ENCODE results near the gene UBQLN3.

The UBQLN3 gene

DNA sequence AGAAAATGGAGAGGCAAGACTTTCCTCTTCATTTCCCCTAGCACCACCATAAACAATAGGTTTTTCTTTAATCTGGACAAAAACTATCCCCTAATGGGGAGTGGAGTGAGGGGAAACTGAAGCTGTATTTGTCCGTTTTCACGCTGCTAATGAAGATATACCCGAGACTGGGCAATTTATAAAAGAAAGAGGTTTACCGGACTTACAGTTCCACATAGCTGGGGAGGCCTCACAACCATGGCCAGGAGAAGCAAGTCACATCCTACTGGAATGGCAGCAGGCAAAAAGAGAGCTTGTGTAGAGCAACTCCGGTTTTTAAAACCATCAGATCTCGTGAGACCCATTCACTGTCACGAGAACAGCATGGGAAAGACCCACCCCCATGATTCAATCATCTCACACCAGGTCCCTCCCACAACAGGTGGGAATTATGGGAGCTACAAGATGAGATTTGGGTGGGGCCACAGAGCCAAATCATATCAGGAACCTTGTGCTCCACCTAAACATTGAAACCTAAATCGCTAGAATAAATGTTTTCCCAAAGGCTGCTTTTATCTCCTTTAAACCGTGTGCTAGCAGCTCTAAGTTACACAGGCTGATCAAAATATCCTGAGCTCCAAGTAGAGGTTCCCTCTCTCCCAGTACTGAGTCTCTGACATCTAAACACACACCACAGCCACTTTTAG lies 4.3 kb downstream of the UBQLN3 start:
- no peak for DNase-seq (ENCODE audit: low spot score)

DNA sequence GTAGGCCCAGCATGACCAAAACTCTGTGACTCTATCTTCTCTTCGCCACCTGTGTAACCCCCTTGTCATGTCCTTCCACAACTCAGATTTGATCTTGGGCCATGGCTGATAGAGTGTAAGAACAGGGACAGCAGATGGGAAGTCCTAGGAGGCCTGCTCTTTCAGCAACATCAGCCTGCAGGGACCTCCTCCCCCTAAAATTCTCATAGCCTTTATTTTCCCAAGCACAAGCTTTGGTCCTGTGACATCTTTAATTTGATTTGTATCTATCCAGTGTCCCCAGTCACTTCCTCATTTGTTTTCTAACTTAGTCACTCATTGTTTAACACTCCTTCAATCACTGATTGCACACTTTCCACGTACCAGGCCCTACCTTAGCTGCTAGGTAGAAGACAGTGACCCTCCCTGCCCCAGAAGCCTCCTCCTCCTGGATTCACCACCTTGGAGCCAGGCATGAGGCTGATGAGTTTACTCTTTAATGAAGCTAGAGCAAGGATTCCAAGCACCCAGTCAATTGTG lies 5.3 kb downstream of the UBQLN3 start:
- no peak for DNase-seq (ENCODE audit: low spot score)

DNA sequence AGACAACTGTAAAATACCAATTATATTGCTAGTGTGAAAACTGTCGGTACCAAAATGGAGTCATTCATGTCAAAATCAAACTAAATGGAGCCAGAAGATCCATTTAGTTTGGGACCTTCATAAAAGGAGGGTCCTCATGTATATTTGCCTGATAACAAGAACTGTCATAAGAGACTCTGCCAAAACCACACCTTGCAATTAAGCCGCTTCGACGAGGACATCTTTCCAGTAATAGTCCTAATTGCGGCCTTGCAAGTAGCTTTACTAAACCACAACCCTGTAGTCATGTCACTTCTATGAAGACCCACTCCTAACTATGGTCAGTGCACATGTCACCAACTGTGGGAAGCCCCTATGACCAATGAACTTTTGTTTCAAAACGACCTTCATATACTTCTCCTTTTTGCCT lies 9.4 kb downstream of the UBQLN3 start:
- no peak for DNase-seq (ENCODE audit: low spot score)

DNA sequence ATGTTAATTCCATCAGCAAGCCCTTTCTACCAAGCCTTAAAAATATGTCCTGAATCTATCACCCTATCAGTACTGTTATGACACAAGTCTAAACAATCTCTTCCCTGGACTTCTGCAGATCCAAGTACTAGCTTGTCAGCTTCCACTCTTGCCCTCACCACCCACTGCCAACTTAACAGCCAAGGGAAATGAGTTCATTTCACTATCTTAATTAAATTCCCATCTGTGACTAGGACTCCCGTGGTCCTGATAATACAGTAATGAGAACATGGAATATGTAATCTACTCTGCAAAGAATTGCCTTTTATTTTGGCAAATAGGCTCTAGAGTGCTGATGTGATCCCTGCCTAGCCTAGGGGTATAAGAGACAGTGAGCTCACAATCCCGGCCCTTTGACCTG lies 10.1 kb downstream of the UBQLN3 start:
- no peak for DNase-seq (ENCODE audit: low spot score)

DNA sequence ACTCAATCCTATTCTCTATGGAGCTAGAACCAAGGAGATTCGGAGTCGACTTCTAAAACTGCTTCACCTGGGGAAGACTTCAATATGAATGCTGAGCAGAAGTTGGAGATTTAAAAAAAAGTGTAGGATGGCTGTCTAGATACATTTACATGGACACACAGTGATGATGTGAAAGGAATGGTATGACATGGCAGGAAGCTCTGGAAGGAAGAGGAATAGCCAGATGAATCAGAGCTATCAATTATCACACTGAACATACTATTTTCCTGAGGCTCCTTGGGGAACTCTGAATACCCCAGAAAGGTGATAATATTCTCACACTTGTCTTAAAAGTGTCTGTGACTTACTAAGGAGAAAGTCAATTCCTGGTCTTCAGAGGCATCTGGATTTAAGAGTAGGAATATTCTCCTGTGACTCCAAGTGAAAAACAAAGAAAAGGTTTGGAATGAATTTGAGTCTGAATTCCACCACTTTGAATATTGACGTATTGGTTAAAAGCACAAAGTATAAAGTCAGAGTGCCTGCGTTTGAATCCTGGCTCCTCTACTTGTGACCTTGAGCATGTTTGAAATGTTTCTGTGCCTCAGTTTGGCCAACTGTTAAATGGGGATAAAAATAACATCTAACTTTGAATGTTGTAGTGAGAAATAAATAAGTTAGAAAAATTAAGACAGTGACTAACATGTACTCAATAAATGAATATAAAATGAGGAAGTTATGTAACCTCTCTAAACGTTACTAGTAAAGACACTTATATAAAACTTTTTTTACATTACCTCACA lies 20.0 kb downstream of the UBQLN3 start:
- no peak for DNase-seq (ENCODE audit: low spot score)

DNA sequence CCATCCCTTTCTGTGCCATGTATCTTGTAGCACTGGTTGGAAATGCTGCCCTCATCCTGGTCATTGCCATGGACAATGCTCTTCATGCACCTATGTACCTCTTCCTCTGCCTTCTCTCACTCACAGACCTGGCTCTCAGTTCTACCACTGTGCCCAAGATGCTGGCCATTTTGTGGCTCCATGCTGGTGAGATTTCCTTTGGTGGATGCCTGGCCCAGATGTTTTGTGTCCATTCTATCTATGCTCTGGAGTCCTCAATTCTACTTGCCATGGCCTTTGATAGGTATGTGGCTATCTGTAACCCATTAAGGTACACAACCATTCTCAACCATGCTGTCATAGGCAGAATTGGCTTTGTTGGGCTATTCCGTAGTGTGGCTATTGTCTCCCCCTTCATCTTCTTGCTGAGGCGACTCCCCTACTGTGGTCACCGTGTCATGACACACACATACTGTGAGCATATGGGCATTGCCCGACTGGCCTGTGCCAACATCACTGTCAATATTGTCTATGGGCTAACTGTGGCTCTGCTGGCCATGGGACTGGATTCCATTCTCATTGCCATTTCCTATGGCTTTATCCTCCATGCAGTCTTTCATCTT lies 20.9 kb downstream of the UBQLN3 start:
- no peak for DNase-seq (ENCODE audit: low spot score)

DNA sequence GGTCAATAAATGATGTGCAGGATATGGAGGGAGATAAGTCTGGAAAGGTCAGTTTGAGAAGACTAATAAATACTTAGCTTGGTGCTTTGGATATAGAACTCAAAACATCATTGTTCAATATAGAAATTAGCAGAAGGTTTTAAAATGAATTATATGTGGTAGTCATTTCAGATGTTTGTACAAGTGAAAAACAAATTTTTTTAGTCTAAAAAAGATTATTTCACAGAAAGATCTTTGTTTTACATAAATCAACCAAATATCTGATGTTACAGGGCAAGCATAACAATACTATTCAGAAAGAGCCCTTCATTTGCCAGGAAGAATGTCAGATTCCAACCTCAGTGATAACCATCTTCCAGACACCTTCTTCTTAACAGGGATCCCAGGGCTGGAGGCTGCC lies 21.4 kb downstream of the UBQLN3 start, which contains the start of gene OR52D1:
Gene OR52D1 (plus strand): TSS at position 301 of the 400 bp plus-strand sequence. CDS start 22 bp downstream, at position 323.
- no peak for DNase-seq (ENCODE audit: low spot score)

DNA sequence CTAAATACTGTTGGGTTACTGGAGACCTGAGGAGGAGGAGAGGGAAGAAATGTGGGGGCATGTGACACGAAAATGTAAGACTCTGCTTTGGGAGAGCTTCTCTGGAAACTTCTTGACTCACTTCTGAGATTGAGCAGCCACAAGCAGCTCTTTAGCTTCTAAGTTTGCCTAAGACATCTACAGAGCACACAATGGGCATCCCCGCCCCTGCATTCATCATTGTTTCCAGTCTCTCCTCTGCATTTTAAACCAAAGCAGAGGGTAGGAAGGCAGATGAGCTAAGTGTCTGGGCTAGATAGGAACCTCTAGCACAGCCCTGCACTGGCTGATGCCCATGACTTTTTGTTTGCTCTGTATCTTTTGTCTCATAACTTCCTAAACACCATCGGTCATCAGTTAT lies 23.3 kb downstream of the UBQLN3 start:
- DNase-seq (ENCODE audit: low spot score): no peak

DNA sequence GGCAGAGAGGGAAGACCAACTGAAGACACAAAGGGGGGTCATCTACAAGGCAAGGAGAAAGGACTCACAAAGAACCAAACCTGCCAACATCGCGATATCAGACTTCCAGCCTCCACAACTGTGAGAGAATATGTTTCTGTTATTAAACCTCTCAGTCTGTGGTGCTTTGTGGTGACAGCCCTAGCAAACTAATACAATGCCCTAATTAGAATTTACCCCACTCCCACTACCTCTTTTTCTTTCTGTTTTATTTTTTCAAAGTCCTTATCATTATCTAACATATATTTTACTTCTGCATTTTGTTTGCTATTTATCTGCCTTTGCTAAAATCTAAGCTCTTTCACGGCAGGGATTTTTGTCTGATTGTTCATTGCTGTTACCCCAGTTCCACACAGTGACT lies 23.8 kb downstream of the UBQLN3 start:
- DNase-seq (ENCODE audit: low spot score): no peak

DNA sequence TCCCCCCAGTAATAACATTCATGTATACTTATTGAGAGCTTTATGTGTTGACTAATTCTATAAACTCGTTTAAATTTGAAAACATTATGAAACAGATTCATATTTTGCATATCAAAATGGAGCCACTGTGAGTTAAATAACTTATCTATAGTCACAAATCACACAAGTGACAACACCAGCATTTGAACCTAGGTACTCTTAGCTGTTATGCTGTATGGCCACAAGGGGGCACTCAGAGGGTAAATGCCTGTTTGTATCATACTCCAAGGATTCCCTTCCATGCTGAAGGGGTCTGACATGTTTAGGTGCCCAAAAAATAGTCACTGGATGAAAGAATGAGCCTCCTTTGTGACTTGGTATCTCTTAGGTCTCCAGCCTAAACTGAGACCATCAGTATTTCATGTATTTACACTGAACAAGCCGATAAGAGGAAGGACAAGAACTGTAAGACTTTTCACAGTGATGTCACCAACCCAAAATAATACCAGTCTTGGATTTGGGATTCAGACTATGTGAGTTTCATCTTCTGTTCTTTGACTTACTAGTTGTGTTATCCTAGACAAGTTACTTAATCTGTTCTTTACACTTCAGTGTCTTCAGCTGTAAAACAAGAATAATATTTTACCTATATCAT lies 33.5 kb downstream of the UBQLN3 start:
- peak; percentile 19 for DNase-seq (ENCODE audit: low spot score)

DNA sequence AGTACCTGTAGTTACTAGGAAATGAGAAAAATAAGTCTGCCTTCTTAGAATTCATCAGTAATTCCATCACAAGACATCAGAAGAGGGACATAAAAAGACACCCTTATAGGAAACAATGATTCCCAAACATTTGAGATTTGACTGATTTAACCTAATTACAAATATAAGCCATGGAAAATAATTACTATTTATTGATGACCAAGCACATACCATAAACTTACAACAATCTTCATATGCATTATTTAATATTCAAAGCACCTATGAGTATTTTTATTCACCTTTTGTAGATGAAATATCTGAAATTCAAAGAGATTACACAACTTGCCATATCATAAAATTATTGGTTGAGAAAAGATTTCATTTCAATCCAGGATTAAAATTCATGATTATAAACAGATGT lies 35.8 kb downstream of the UBQLN3 start:
- DNase-seq (ENCODE audit: low spot score): no peak

DNA sequence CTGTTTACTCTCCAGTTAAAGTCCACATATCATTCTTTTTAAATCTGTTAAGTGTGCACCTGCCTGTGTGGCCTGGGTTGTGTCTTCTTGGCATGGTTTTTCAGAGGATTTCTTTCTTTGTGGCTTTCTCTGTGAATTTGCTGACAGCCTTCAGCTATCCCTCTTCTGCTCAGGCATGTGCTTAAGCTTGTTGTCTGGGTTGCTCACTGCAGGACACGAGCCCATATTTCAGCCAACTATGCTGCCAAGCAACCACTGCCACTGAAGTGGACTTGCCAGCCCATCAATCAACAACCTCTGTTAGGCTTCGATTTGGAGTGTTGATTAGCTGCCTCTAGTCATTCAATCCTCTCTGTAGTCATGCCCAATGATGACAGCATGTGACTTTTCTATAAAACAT lies 42.2 kb downstream of the UBQLN3 start:
- no peak for DNase-seq (ENCODE audit: low spot score)

DNA sequence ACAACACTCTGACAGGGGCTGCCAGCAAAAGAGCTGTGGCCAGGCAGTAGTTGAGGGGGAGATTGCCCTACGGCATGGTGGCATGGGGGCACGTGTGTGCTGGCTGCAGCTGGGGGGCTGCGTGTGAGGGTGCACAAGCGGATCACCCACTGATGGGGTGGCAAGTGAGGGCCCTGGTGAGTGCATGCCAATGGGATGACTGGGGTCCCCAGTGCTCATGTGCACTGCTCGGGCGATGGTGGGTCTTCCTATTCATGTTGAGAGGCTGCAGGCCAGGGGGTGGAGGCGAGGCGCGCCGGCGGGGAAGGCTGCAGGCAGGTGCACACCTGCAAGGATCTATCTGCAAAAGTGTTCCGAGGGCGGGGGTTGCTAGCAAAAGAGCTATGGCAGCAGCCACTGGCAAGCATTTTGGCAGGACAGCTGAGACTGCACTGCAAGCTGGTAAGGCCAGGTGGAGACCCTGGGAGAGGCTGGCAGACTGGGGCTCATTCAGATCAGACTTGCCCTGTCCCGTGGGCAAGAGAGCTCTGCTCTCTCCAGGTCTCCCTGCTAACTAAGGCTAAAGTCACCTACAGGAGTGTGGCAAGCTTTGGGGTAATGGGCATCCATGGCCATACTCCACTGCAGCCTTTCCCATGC lies 48.7 kb downstream of the UBQLN3 start:
- no peak for DNase-seq (ENCODE audit: low spot score)
